Measurements from ENCODE around the gene P2RX3.

DNA sequence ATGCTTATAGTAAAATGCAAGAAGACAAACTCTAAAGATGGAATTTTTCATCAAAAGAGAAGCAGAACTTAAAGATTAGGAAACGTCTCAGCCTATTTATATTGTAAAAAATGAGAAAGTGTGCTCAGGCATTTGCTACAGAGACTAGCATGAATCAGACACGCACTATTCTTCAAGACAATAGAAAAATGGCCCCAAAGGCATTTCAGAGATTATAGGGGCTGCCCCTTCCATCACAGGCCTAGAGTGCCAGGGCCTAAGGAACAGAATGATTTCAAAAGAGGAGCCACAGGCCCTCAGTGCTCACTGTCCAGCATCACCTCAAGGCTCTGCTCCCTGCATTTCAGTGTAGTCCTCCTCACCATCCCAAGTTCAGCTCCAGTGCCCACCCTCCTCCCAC is 40.9 kb upstream of the P2RX3 start:
- TF ChIP-seq, protein P1, sequence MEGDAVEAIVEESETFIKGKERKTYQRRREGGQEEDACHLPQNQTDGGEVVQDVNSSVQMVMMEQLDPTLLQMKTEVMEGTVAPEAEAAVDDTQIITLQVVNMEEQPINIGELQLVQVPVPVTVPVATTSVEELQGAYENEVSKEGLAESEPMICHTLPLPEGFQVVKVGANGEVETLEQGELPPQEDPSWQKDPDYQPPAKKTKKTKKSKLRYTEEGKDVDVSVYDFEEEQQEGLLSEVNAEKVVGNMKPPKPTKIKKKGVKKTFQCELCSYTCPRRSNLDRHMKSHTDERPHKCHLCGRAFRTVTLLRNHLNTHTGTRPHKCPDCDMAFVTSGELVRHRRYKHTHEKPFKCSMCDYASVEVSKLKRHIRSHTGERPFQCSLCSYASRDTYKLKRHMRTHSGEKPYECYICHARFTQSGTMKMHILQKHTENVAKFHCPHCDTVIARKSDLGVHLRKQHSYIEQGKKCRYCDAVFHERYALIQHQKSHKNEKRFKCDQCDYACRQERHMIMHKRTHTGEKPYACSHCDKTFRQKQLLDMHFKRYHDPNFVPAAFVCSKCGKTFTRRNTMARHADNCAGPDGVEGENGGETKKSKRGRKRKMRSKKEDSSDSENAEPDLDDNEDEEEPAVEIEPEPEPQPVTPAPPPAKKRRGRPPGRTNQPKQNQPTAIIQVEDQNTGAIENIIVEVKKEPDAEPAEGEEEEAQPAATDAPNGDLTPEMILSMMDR (IDR thresholded peaks at IDR 0.05): no peak
- TF ChIP-seq POLR2A (IDR thresholded peaks at IDR 0.05) (no peak), EP300 (IDR thresholded peaks at IDR 0.05) (no peak)
